ENCODE measurements around the gene TDRD9.
"Not testable (repeated sequence)": the region's sequence is repeated elsewhere in the genome, so short reads cannot be mapped to it uniquely, and the experiment has no call there.

TDRD9 gene

GRCh38 chr14:103969961-103970360, 41.7 kb downstream of the TDRD9 start:
- no peaks in the 10 kb centered on the region for H3K27me3 ChIP-seq (ENCODE audit: insufficient read depth, poor library complexity, severe bottlenecking)
- no peak for DNase-seq (ENCODE audit: low spot score)
- no peak for ATAC-seq (ENCODE audit: low read depth)
- H3K4me3 ChIP-seq (ENCODE audit: severe bottlenecking), result no peak overlapping the region
- no peak for TF ChIP-seq CTCF (IDR thresholded peaks at IDR 0.05; ENCODE audit: poor library complexity, severe bottlenecking)
- H3K36me3 ChIP-seq (ENCODE audit: low read depth), result no peaks in the 10 kb centered on the region
- no peaks in the 10 kb centered on the region for H3K4me1 ChIP-seq (ENCODE audit: insufficient read depth, poor library complexity, severe bottlenecking)
- H3K27ac ChIP-seq (ENCODE audit: poor library complexity, severe bottlenecking), result no peak overlapping the region
- no peaks in the 10 kb centered on the region for H3K9me3 ChIP-seq (ENCODE audit: severe bottlenecking)

- no peak for ATAC-seq (ENCODE audit: low read depth)
- no peaks in the 10 kb centered on the region for H3K36me3 ChIP-seq (ENCODE audit: low read depth)
- no peak overlapping the region for H3K4me3 ChIP-seq (ENCODE audit: severe bottlenecking)
- H3K9me3 ChIP-seq (ENCODE audit: severe bottlenecking), result no peaks in the 10 kb centered on the region
- no peak overlapping the region for H3K27ac ChIP-seq (ENCODE audit: poor library complexity, severe bottlenecking)
- TF ChIP-seq CTCF (IDR thresholded peaks at IDR 0.05; ENCODE audit: poor library complexity, severe bottlenecking), result no peak
- no peaks in the 10 kb centered on the region for H3K4me1 ChIP-seq (ENCODE audit: insufficient read depth, poor library complexity, severe bottlenecking)
- no peak for DNase-seq (ENCODE audit: low spot score)
- no peaks in the 10 kb centered on the region for H3K27me3 ChIP-seq (ENCODE audit: insufficient read depth, poor library complexity, severe bottlenecking)
Observed at GRCh38 chr14:103973354-103973753, 45.1 kb downstream of the TDRD9 start.

- no peak for DNase-seq (ENCODE audit: low spot score)
- no peak for ATAC-seq (ENCODE audit: low read depth)
- H3K4me3 ChIP-seq (ENCODE audit: severe bottlenecking), result no peak overlapping the region
- H3K4me1 ChIP-seq (ENCODE audit: insufficient read depth, poor library complexity, severe bottlenecking), result no peaks in the 10 kb centered on the region
- TF ChIP-seq CTCF (IDR thresholded peaks at IDR 0.05; ENCODE audit: poor library complexity, severe bottlenecking), result no peak
- no peak overlapping the region for H3K27ac ChIP-seq (ENCODE audit: poor library complexity, severe bottlenecking)
- H3K36me3 ChIP-seq (ENCODE audit: low read depth), result no peaks in the 10 kb centered on the region
- no peaks in the 10 kb centered on the region for H3K9me3 ChIP-seq (ENCODE audit: severe bottlenecking)
- no peaks in the 10 kb centered on the region for H3K27me3 ChIP-seq (ENCODE audit: insufficient read depth, poor library complexity, severe bottlenecking)
Observed at GRCh38 chr14:103974575-103974974, 46.3 kb downstream of the TDRD9 start.

- H3K36me3 ChIP-seq (ENCODE audit: low read depth); DNase-seq (ENCODE audit: low spot score); H3K27me3 ChIP-seq (ENCODE audit: insufficient read depth, poor library complexity, severe bottlenecking); H3K4me3 ChIP-seq (ENCODE audit: severe bottlenecking); H3K4me1 ChIP-seq (ENCODE audit: insufficient read depth, poor library complexity, severe bottlenecking); H3K27ac ChIP-seq (ENCODE audit: poor library complexity, severe bottlenecking); H3K9me3 ChIP-seq (ENCODE audit: severe bottlenecking): not testable (repeated sequence)
- TF ChIP-seq CTCF (IDR thresholded peaks at IDR 0.05; ENCODE audit: poor library complexity, severe bottlenecking), result peak; percentile 89
- 0 out of 3 replicates have a peak, but pooled peaks have one; percentile 35 for ATAC-seq (ENCODE audit: low read depth)
Observed at GRCh38 chr14:103980623-103981238, 52.5 kb downstream of the TDRD9 start.

- no peaks in the 10 kb centered on the region for H3K27me3 ChIP-seq (ENCODE audit: insufficient read depth, poor library complexity, severe bottlenecking)
- TF ChIP-seq CTCF (IDR thresholded peaks at IDR 0.05; ENCODE audit: poor library complexity, severe bottlenecking), result no peak
- no peaks in the 10 kb centered on the region for H3K4me1 ChIP-seq (ENCODE audit: insufficient read depth, poor library complexity, severe bottlenecking)
- no peak overlapping the region for H3K27ac ChIP-seq (ENCODE audit: poor library complexity, severe bottlenecking)
- DNase-seq (ENCODE audit: low spot score) (no peak), ATAC-seq (ENCODE audit: low read depth) (no peak)
- no peaks in the 10 kb centered on the region for H3K36me3 ChIP-seq (ENCODE audit: low read depth)
- peaks cover 3% of the 10 kb centered on the region for H3K9me3 ChIP-seq (ENCODE audit: severe bottlenecking)
- no peak overlapping the region for H3K4me3 ChIP-seq (ENCODE audit: severe bottlenecking)
Observed at GRCh38 chr14:103984196-103984595, 55.9 kb downstream of the TDRD9 start.

Data from RWPE2 (cell line).